ENCODE measurements around the gene PCDHA1. TPM values are rescaled to one million over a fixed set of nuclear protein-coding genes. Genes with fewer than 3 reads are reported as not detected.
"Not testable (repeated sequence)": the region's sequence is repeated elsewhere in the genome, so short reads cannot be mapped to it uniquely, and the experiment has no call there.

PCDHA1 gene
- not detected for total RNA-seq
- long read RNA-seq = 0 reads

GRCh38 chr5:140785905-140786686 lies at the start of gene PCDHA1:
Gene PCDHA1, plus strand, starts transcription at chr5:140786140.
- DNase-seq (ENCODE audit: missing footprints) (no peak), ATAC-seq (no peak)
- intact Hi-C loops (cut with DNase I) = no loop called here

GRCh38 chr5:140737486-140737885 lies 48.5 kb upstream of the PCDHA1 start:
- intact Hi-C loops (cut with DNase I) = no loop called here
- ATAC-seq = no peak
- DNase-seq (ENCODE audit: missing footprints) = no peak

- ATAC-seq (no peak), DNase-seq (ENCODE audit: missing footprints) (no peak)
- intact Hi-C loops (cut with DNase I) = no loop called here
Measured at GRCh38 chr5:140741967-140742366, 44.0 kb upstream of the PCDHA1 start.

GRCh38 chr5:140753561-140753960 lies 32.4 kb upstream of the PCDHA1 start:
- no peak for DNase-seq (ENCODE audit: missing footprints)

GRCh38 chr5:140764177-140764973 lies 21.6 kb upstream of the PCDHA1 start:
- intact Hi-C loops (cut with DNase I) = no loop called here
- no peak for ATAC-seq
- no peak for DNase-seq (ENCODE audit: missing footprints)

More at GRCh38 chr5:140753561-140753960, 32.4 kb upstream of the PCDHA1 start:
- no peak for ATAC-seq
- intact Hi-C loops (cut with DNase I) = no loop called here

GRCh38 chr5:140767444-140767843 lies 18.5 kb upstream of the PCDHA1 start:
- intact Hi-C loops (cut with DNase I) = no loop called here
- ATAC-seq (no peak), DNase-seq (ENCODE audit: missing footprints) (no peak)

GRCh38 chr5:140780512-140780911 lies 5.4 kb upstream of the PCDHA1 start:
- DNase-seq (ENCODE audit: missing footprints) = no peak
- ATAC-seq = no peak

GRCh38 chr5:140787422-140787821 lies 1.5 kb downstream of the PCDHA1 start:
- DNase-seq (ENCODE audit: missing footprints); intact Hi-C loops (cut with DNase I); ATAC-seq: not testable (repeated sequence)

More at GRCh38 chr5:140780512-140780911, 5.4 kb upstream of the PCDHA1 start:
- intact Hi-C loops (cut with DNase I) = no loop called here

GRCh38 chr5:140787849-140788504 lies 2.0 kb downstream of the PCDHA1 start:
- intact Hi-C loops (cut with DNase I); ATAC-seq; DNase-seq (ENCODE audit: missing footprints): not testable (repeated sequence)

- intact Hi-C loops (cut with DNase I) = no loop called here
- no peak for DNase-seq (ENCODE audit: missing footprints)
- ATAC-seq = no peak
Measured at GRCh38 chr5:140791089-140791488, 5.1 kb downstream of the PCDHA1 start.

- intact Hi-C loops (cut with DNase I) = no loop called here
- no peak for ATAC-seq
- DNase-seq (ENCODE audit: missing footprints) = no peak
Measured at GRCh38 chr5:140794595-140795258, 8.8 kb downstream of the PCDHA1 start, which contains the start of gene PCDHA2. Gene PCDHA2, plus strand, starts transcription at chr5:140794852.

- no peak for ATAC-seq
- intact Hi-C loops (cut with DNase I) = no loop called here
Measured at GRCh38 chr5:140795259-140795641, 9.3 kb downstream of the PCDHA1 start.

GRCh38 chr5:140796072-140796717 lies 10.3 kb downstream of the PCDHA1 start:
- ATAC-seq = not testable (repeated sequence)

More at GRCh38 chr5:140795259-140795641, 9.3 kb downstream of the PCDHA1 start:
- DNase-seq (ENCODE audit: missing footprints) = no peak

GRCh38 chr5:140796718-140797095 lies 10.8 kb downstream of the PCDHA1 start:
- DNase-seq (ENCODE audit: missing footprints) (no peak), ATAC-seq (no peak)
- intact Hi-C loops (cut with DNase I) = no loop called here

More at GRCh38 chr5:140796072-140796717, 10.3 kb downstream of the PCDHA1 start:
- DNase-seq (ENCODE audit: missing footprints); intact Hi-C loops (cut with DNase I): not testable (repeated sequence)

- ATAC-seq = no peak
- no peak for DNase-seq (ENCODE audit: missing footprints)
- intact Hi-C loops (cut with DNase I) = no loop called here
Measured at GRCh38 chr5:140800816-140801493, 15.0 kb downstream of the PCDHA1 start, which contains the start of gene PCDHA3. Gene PCDHA3, plus strand, starts transcription at chr5:140801057.

- no peak for ATAC-seq
- no peak for DNase-seq (ENCODE audit: missing footprints)
- intact Hi-C loops (cut with DNase I) = no loop called here
Measured at GRCh38 chr5:140801494-140801841, 15.5 kb downstream of the PCDHA1 start.

GRCh38 chr5:140802381-140802780 lies 16.4 kb downstream of the PCDHA1 start:
- DNase-seq (ENCODE audit: missing footprints); intact Hi-C loops (cut with DNase I); ATAC-seq: not testable (repeated sequence)

All from Right ventricle myocardium inferior (tissue), 1 donor.